ENCODE data around the gene SRPRB.
"Not testable (repeated sequence)": the region's sequence is repeated elsewhere in the genome, so short reads cannot be mapped to it uniquely, and the experiment has no call there.

The SRPRB gene

DNA sequence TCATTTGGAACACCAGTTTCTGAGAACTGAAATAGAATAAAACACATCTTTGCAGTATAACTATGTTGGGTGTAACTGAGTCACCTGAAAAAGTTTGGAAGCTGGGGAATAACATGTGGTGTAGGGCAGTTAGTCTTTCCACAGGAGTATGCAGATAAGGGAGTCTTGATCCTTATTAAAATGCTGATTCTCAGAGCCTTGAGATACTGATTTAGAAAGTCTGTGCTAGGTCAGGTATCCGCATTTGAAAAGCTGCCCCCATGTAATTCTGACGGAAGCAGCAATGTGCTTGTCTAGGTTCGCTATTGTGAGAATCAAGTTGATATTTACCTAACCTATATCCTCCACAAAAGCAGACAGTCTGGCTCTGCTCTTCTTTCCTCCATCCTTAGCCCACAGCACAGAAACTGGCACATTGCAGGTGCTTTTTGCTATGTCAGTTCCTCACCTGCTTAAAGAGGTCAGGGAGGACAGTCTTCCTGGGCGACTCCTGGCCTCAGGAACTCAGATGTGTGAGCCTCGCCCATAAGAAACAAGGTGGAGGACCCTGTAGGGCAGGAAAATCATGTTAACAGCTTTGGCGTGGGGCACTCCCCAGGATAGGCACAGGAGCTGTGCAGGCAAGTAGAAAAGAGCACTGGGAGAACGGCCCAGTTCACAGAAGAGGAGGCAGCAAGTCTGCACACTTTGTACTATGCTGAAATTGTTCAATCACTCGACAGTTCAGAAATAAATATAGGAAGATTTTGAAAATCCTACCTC lies 27.6 kb upstream of the SRPRB start:
- DNase-seq (ENCODE audit: extremely low read depth in 1 of 2, low read depth in 1 of 2) = no peak

DNA sequence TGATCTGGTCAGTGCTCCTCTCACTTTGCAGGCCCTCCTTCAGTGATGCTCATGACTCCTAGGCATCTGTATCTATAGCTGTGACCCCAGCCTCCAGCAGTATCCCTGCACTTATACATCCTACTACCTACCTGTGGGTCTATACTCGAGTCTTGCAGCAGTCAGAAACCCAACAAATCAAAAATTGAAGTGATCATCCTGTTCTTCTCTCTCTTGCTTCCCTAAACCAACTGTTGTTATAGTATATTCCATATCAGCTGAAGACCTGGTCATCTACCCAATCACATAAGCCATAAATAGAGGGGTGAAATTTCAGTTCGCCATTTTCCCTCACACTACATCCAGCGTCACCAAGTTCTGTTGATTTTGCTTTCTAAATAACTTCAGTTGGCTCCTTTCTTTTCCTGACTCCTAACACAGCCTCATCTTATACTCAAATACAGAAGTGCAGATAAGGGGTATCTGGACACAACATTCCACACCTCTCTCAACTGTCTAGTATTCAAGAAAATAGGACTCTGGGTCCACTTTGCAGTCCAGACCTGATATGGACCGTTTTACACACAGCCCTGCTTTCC lies 25.9 kb upstream of the SRPRB start:
- no peak for DNase-seq (ENCODE audit: extremely low read depth in 1 of 2, low read depth in 1 of 2)

DNA sequence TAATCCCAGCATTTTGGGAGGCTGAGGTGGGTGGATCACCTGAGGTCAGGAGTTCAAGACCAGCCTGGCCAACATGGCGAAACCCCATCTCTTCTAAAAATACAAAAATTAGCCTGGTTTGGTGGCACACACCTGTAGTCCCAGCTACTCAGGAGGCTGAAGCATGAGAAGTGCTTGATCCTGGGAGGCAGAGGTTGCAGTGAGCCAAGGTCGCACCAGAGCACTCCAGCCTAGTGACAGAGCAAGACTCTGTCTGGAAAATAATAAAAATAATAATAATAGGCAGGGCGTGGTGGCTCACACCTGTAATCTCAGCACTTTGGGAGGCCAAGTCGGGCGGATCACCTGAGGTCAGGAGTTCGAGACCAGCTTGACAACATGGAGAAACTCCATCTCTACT lies 24.9 kb upstream of the SRPRB start:
- DNase-seq (ENCODE audit: extremely low read depth in 1 of 2, low read depth in 1 of 2) = not testable (repeated sequence)

DNA sequence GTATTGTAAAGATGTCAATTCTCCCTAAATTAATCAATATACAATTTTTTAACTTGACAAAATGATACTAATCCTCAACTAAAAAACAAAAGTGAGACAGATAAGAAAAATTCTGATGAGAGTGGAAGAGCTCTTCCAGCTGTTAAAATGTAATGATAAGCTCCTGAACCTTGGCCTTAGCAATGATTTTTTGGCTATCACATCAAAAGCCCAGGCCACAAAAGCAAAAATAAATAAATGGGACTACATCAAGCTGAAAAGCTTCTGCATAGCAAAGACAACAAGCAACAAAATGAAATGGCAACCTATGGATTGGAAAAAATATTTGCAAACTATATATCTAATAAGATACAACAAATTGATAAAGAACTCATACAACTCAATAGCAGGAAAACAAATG lies 24.0 kb upstream of the SRPRB start:
- DNase-seq (ENCODE audit: extremely low read depth in 1 of 2, low read depth in 1 of 2) = no peak

DNA sequence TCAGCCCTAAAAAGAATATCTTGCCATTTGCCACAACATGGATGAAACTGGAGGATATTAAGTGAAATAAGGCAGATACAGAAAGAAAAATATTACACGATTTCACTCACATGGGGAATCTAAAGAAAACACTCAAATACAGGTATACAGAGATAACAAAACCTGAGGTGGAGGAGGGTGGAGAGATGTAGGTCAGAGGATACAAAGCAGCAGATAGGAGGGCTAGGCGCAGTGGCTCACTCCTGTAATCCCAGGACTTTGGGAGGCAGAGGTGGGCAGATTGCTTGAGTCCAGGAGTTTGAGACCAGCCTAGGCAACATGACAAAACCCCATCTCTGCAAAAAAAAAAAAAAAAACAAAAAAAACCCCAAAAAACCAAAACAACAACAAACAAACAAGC lies 23.2 kb upstream of the SRPRB start:
- DNase-seq (ENCODE audit: extremely low read depth in 1 of 2, low read depth in 1 of 2) = no peak

DNA sequence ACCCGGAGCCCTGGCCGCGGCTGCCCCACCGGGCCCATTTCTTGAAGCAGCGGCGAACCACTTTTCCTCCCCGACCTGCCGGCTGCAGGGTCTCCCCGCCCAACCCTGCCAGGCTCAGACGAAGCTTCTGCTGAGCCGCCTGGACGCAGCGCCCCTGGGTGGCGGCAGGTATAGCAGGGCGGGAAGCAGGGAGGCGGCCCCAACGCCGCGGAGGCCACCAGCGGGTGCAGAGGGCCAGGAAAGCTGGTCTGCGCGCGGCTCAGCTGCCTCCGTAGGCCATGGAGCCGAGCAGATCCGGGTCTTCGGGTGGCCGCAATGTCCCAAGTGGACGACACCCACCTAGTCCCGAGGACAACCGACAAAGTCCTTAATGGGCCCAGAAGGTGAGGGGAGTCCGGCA lies 21.9 kb upstream of the SRPRB start:
- no peak for DNase-seq (ENCODE audit: extremely low read depth in 1 of 2, low read depth in 1 of 2)

DNA sequence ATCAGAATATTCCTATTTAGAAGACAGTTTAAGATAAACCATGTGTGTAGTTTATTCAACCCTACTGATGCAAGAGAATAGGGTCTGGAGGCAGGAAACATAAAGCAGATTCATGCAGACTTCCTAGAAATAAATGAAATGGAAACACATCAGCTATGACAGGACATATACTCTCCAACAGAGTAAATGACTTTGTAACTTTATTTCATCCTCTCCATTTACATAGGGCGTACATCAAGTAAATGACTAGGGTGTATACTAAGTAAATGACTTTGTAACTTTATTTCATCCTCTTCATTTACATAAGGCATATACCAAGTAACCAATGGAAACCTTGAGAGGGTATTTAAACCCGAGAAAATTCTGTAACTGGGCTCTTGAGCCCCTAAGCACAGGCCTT lies 17.6 kb upstream of the SRPRB start:
- no peak for DNase-seq (ENCODE audit: extremely low read depth in 1 of 2, low read depth in 1 of 2)

DNA sequence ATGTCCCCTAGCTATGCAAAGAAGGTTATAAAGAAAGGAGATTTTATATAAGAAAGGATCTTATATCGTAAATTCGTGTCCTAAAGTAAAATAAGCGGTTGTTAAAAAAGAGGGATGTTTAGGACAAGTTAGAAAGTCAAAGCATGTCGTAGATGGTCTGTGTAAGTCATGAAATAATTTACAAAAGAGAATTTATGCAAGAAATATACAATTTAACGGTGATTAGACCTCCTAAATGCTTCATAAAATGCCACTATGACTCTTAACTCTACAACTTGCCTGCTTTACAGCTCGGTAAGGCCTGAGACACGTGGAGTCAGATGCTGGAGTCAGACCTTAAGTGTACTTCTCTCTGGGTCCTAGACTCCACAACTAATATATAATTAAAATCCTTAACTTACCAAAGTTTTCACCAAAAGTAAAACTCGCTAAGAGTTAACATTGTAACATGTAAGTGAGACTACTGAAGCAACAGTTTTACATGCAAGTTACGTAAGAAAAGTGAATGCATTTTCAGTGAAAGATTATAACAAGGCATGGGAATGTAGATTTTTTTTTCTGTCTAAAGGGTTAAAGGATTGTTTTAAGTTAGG lies 13.3 kb upstream of the SRPRB start:
- no peak for DNase-seq (ENCODE audit: extremely low read depth in 1 of 2, low read depth in 1 of 2)

DNA sequence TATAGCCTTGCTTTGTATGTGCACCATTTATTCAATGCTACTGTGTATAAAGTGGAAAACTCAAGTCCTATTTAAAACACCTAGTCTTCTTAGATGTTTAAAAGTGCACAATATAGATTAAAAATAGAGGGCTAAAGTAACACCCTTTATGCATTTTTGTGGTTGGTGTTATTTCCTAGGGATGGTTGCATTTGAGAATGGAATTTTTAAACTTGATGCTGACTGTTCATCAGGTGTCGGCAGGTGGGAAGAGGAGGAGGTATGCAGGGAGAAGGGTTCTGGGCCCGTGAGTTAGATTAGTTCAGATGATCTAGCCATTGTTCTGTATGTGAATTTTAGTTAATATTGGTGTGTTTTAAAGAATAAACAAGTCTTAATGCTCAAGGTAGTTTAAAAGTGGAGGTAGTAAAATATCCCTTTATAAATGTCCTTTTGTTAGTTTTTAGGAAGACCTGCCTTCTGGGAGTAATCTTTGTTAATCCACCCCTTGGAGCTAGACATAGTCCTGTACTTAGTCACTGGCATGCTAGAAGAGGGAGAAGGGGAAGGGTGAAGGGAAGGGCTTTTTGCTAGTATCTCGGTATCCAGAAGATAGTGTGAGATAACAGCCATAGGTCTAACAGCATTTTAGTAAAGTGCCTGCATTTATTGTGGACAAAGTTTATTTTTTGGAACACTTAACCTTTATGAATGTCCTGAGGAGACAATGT lies 8.1 kb upstream of the SRPRB start:
- no peak for DNase-seq (ENCODE audit: extremely low read depth in 1 of 2, low read depth in 1 of 2)

DNA sequence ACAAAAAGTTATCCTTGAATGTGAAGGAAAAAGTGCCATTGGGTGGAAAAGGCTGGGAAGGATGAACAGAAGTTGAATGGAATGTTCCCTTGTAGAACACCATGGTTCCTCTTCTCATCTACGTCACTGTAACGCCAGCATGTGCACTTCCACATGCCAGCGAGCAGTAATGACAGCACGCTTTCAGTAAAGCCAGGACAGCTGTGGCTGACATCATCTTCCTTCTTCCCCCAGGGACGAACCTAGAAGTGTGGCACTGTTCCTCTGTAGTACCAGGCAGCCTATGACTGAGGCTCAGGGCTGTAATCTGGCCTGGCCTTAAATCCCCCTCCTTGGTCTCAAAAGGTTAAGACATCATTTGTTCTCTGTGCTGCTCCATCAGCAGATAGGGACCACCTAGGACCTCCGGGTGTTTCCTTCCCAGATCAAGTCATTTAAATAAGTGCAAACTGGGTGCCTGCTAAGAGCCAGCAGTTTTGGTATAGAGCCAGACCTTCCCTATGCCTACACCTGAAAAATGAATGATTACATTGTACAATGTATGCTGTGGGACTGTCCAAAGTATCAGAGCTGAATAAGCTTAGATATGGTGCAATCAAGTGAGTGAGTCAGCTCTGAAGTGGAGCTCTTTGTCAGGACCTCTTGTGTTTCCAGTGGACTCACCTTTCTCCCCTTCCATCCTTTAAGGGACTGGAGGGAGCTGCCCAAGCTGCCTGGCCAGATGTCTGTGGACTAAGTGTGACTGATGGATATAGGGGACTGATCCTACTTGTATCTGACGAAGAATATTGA lies 5.6 kb upstream of the SRPRB start:
- no peak for DNase-seq (ENCODE audit: extremely low read depth in 1 of 2, low read depth in 1 of 2)

DNA sequence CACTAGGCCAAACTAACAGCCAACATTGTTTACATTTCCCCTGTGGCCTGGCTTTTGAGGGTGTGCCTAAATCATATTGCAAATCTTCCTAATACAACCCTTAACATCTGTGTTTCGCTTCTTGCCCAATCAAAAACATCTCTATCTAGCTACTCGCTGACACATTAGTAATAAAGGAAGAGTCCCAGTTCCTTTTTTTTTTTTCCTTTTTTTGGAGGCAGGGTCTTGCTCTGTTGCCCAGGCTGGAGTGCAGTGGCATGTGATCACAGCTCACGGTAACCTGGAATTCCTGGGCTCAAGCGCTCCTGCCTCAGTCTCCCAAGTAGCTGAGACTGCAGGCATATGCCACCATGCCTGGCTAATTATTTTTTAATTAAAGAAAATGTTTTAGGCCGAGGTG lies 2.1 kb upstream of the SRPRB start:
- DNase-seq (ENCODE audit: extremely low read depth in 1 of 2, low read depth in 1 of 2) = no peak

DNA sequence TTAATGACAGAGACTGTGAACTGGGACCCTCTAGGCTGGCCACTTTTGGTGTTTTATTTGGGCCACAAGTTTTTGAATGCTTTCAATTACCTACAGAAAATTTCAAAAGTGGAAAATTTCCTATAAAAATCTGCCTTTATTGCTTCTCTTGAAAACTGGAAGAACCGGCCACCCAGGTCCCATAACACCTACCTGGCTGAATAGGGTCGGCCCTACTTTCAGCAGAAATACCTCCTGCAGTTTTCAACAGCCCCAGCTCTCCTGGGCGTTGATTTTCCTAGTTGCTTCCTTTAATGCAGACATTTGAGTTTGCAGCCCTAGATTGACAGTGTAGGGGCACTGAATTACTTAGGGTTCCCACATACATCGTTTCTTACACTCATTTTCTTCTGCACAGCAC lies 719 bp upstream of the SRPRB start:
- DNase-seq (ENCODE audit: extremely low read depth in 1 of 2, low read depth in 1 of 2) = no peak

DNA sequence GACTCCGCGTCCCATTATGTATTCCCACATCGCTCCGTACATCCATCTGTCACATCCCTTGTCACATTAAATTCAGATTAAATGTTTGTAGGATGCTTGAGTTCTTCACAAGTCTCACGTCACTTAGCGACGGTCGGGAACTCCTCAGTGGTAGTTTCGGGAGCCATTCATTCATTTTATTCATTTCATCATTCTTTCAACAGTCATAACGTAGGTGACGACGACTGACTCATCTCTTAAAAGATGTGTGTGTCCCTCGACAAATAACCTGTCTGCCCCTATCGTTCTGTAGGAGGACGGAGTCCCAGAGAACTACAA lies 272 bp upstream of the SRPRB start:
- no peak for DNase-seq (ENCODE audit: extremely low read depth in 1 of 2, low read depth in 1 of 2)

DNA sequence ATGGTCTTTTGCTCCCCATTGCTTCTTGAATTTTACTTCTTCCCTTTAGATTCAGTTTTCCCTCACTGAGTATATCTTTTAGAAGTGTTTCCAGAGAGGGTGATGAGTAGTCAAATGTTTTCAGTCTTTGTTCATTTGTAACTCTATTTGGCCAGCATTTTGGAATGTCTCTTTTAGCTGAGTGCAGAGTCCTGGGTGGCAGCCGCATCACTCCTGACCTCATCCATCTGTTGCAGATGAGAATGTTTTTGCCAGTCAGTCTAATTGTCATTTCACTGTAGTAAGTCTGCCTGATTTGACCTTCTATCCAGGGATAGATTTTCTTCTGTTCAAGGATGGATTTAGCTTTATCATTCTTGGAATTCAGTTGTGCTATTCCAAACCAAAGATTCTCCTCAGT lies 7.3 kb downstream of the SRPRB start:
- DNase-seq (ENCODE audit: extremely low read depth in 1 of 2, low read depth in 1 of 2) = no peak

DNA sequence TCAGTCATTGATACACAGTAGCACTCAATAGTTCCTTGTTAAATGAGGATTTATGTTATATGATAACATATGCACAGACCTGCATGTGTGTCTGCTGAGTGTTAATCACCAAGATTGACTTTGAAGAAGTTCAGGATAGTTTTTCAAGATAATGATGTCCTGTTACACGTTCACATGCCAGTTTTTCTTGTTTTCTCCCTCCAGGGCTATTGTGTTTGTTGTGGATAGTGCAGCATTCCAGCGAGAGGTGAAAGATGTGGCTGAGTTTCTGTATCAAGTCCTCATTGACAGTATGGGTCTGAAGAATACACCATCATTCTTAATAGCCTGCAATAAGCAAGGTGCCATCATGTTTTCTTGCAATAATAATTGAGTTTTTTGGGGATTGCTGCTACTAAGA lies 9.8 kb downstream of the SRPRB start:
- no peak for DNase-seq (ENCODE audit: extremely low read depth in 1 of 2, low read depth in 1 of 2)

DNA sequence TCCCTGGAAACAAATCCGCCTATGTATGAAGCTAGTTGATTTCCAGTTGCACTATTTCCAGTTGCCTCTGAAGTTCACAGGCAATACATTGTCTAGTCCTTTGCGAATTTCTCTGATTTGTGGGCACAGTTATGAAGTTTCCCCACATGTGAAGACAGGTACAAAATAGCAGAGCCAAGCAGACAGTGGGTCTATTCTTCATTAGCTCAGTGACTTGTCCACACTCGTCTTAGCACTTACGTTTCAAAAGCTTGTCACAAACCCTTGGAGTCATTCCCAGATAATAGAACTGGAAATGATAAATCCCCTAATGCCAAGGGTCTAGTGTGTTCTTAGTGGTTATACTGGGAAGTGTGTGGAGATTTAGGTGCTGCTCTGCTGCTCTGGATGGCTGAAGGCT lies 14.5 kb downstream of the SRPRB start:
- DNase-seq (ENCODE audit: extremely low read depth in 1 of 2, low read depth in 1 of 2) = no peak

DNA sequence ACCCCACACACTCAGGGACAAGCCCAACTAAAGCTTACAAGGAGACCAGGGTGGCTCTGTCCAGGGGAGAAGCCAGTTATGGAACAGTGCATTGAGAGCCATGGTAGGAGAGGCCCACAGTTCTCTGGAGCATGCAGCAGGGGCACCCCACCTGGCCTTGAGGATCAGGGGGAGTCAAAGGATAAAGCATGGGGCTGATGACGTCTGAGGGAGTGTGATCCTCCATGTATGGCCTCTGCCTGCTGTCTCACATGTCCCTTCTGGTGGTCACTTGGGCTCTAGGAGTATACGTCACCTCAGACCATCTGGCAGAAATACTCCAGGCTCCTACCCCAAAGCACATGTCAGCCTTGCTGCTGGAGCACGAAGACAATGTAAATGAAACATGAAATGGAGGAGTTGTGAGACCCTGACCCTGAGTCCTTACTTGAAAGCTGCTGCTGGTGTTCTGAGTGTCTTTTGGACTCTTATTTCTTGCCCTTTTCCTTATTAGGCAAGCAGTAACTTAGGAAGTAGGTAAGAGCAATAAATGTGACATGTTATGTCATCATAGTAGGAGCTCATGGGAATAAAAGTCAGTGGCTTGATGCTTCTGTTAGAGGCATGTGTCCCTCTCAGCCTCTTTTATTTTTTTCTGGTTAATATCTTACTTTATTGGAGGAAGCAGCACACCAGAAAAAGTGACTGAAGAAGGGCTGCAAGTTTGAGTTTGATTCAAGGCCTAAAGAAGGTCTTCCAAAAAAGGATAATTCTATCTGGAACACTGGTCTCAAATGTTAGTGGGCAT lies 15.5 kb downstream of the SRPRB start:
- no peak for DNase-seq (ENCODE audit: extremely low read depth in 1 of 2, low read depth in 1 of 2)

DNA sequence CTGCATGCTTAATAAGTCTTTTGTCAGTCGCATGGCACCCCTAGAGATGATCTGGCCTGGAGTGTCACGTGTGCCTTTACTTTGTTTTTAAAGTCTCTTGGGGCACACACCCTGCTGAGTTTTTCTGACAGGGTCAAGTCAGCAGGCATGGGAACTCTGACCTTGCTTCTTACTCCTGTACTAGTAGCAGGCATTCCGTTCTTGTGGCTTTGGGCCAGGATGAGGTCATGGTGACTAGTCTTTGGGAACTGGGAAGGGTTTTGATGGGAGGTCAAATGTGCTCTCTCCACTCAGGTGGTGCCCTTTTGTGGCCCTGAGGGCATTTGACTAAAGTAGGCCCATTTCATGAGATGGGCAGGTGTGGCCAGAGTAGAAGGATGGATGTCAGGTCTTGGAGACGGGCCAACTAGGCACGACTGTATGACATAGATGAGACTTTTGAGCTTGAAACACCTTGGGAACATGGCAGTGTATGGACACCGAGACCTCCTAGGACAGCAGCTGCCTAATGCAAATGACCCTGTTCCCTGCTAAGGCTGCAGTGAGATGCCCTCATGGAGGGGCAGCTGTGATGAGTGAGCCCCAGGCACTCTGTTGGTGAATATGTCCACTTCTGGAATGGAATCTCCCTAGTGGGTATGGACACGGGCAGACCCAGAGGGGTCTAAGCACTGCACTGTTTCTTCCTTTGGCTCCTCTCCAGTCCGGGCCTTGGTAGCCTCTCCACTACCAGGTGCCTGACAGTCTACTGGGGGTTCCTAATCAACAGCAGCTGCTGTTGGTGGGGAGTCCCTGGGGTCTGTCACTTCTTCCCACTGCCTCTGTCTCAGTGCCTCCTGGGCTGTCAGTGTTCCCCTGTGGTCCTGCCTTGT lies 16.4 kb downstream of the SRPRB start:
- DNase-seq (ENCODE audit: extremely low read depth in 1 of 2, low read depth in 1 of 2) = no peak

DNA sequence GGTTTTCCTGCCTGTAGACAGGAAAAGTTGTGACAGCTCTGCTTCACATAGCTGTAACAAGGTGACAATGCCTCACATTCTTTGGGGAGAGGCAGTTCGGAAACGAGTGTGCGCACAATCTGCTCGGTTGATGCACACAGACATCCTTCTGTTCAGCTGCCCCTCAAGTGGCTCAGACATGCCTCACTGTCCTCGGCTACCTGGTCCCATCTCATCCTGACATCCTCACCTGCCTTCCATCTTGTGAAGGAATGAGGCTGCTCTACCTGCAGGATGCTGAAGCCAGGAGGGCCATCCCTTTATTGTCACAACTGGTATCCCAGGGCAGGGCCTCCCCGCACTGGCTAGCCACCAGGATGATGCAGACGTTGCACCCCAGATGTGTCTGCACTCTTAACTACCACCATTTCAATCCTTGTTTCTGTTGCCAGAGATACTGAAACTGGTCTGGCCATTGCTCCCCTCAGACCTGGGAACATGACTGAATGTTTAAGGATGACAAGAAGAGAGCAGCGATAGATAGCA lies 19.4 kb downstream of the SRPRB start:
- no peak for DNase-seq (ENCODE audit: extremely low read depth in 1 of 2, low read depth in 1 of 2)
